ENCODE results near the gene SLC4A11. TPM values are rescaled to one million over a fixed set of nuclear protein-coding genes. Genes with fewer than 3 reads are reported as not detected.

The SLC4A11 gene
- 0.66 and 0.76 TPM in 2 replicates for total RNA-seq (2012; rRNA removed)

GRCh38 chr20:3239026-3239866 is at the start of gene SLC4A11:
Gene SLC4A11 (minus strand): TSS chr20:3239190. CDS start chr20:3239137, 53 bp downstream.
- peaks cover 32% of the 10 kb centered on the region for H3K27me3 ChIP-seq (ENCODE audit: control insufficient read depth, insufficient read depth, low read length)
- H3K9ac ChIP-seq (ENCODE audit: low read depth, low read length), result peak within 1 kb of the TSS; percentile 66
- peaks cover 20% of the 10 kb centered on the region for H3K4me1 ChIP-seq (ENCODE audit: control insufficient read depth, insufficient read depth, low read length)
- peak within 1 kb of the TSS; percentile 84 for H3K4me3 ChIP-seq (ENCODE audit: low read length)
- H3K9me3 ChIP-seq (replicated peaks; ENCODE audit: low read length), result no peaks in the 10 kb centered on the region
- peak within 1 kb of the TSS; percentile 97 for H3K4me2 ChIP-seq (ENCODE audit: low read length)
- H3K36me3 ChIP-seq (ENCODE audit: insufficient read depth, low read length), result no peaks in the 10 kb centered on the region

- Histone ChIP-seq H3K9me3 (replicated peaks; ENCODE audit: low read length) (no peaks in the 10 kb centered on the region), H3K4me1 (ENCODE audit: control insufficient read depth, insufficient read depth, low read length) (no peaks in the 10 kb centered on the region), H3K36me3 (ENCODE audit: insufficient read depth, low read length) (peaks cover 62% of the 10 kb centered on the region), H3K27me3 (ENCODE audit: control insufficient read depth, insufficient read depth, low read length) (no peaks in the 10 kb centered on the region), H3K4me3 (ENCODE audit: low read length) (no peak overlapping the region), H3K9ac (ENCODE audit: low read depth, low read length) (no peak overlapping the region), H3K4me2 (ENCODE audit: low read length) (no peak overlapping the region)
These were observed 44.3 kb upstream of the SLC4A11 start for GRCh38 chr20:3283222-3283820.

GRCh38 chr20:3282271-3283221 is 43.6 kb upstream of the SLC4A11 start:
- Histone ChIP-seq H3K4me1 (ENCODE audit: control insufficient read depth, insufficient read depth, low read length) (no peaks in the 10 kb centered on the region), H3K27me3 (ENCODE audit: control insufficient read depth, insufficient read depth, low read length) (no peaks in the 10 kb centered on the region), H3K36me3 (ENCODE audit: insufficient read depth, low read length) (peaks cover 65% of the 10 kb centered on the region), H3K9me3 (replicated peaks; ENCODE audit: low read length) (no peaks in the 10 kb centered on the region), H3K9ac (ENCODE audit: low read depth, low read length) (no peak overlapping the region), H3K4me3 (ENCODE audit: low read length) (no peak overlapping the region), H3K4me2 (ENCODE audit: low read length) (no peak overlapping the region)

GRCh38 chr20:3281437-3281836 is 42.4 kb upstream of the SLC4A11 start:
- no peak overlapping the region for H3K4me3 ChIP-seq (ENCODE audit: low read length)
- H3K9me3 ChIP-seq (replicated peaks; ENCODE audit: low read length), result no peaks in the 10 kb centered on the region
- H3K4me2 ChIP-seq (ENCODE audit: low read length), result no peak overlapping the region
- H3K9ac ChIP-seq (ENCODE audit: low read depth, low read length), result no peak overlapping the region
- H3K27me3 ChIP-seq (ENCODE audit: control insufficient read depth, insufficient read depth, low read length), result no peaks in the 10 kb centered on the region
- peaks cover 60% of the 10 kb centered on the region for H3K36me3 ChIP-seq (ENCODE audit: insufficient read depth, low read length)
- H3K4me1 ChIP-seq (ENCODE audit: control insufficient read depth, insufficient read depth, low read length), result no peaks in the 10 kb centered on the region

GRCh38 chr20:3279761-3280160 is 40.8 kb upstream of the SLC4A11 start:
- H3K36me3 ChIP-seq (ENCODE audit: insufficient read depth, low read length), result peaks cover 68% of the 10 kb centered on the region
- H3K27me3 ChIP-seq (ENCODE audit: control insufficient read depth, insufficient read depth, low read length), result no peaks in the 10 kb centered on the region
- no peaks in the 10 kb centered on the region for H3K4me1 ChIP-seq (ENCODE audit: control insufficient read depth, insufficient read depth, low read length)
- H3K9me3 ChIP-seq (replicated peaks; ENCODE audit: low read length), result no peaks in the 10 kb centered on the region
- H3K4me2 ChIP-seq (ENCODE audit: low read length), result no peak overlapping the region
- H3K9ac ChIP-seq (ENCODE audit: low read depth, low read length), result no peak overlapping the region
- no peak overlapping the region for H3K4me3 ChIP-seq (ENCODE audit: low read length)

GRCh38 chr20:3277686-3278465 is 38.9 kb upstream of the SLC4A11 start:
- H3K27me3 ChIP-seq (ENCODE audit: control insufficient read depth, insufficient read depth, low read length), result no peaks in the 10 kb centered on the region
- H3K9me3 ChIP-seq (replicated peaks; ENCODE audit: low read length), result no peaks in the 10 kb centered on the region
- peaks cover 64% of the 10 kb centered on the region for H3K36me3 ChIP-seq (ENCODE audit: insufficient read depth, low read length)
- no peak overlapping the region for H3K9ac ChIP-seq (ENCODE audit: low read depth, low read length)
- H3K4me1 ChIP-seq (ENCODE audit: control insufficient read depth, insufficient read depth, low read length), result no peaks in the 10 kb centered on the region
- H3K4me2 ChIP-seq (ENCODE audit: low read length), result no peak overlapping the region
- no peak overlapping the region for H3K4me3 ChIP-seq (ENCODE audit: low read length)

GRCh38 chr20:3276680-3277015 is 37.7 kb upstream of the SLC4A11 start:
- Histone ChIP-seq H3K4me2 (ENCODE audit: low read length) (no peak overlapping the region), H3K4me1 (ENCODE audit: control insufficient read depth, insufficient read depth, low read length) (no peaks in the 10 kb centered on the region), H3K9me3 (replicated peaks; ENCODE audit: low read length) (no peaks in the 10 kb centered on the region), H3K27me3 (ENCODE audit: control insufficient read depth, insufficient read depth, low read length) (no peaks in the 10 kb centered on the region), H3K4me3 (ENCODE audit: low read length) (no peak overlapping the region), H3K9ac (ENCODE audit: low read depth, low read length) (no peak overlapping the region), H3K36me3 (ENCODE audit: insufficient read depth, low read length) (peaks cover 55% of the 10 kb centered on the region)

- H3K4me1 ChIP-seq (ENCODE audit: control insufficient read depth, insufficient read depth, low read length), result no peaks in the 10 kb centered on the region
- no peaks in the 10 kb centered on the region for H3K9me3 ChIP-seq (replicated peaks; ENCODE audit: low read length)
- no peak overlapping the region for H3K4me2 ChIP-seq (ENCODE audit: low read length)
- H3K4me3 ChIP-seq (ENCODE audit: low read length), result no peak overlapping the region
- H3K9ac ChIP-seq (ENCODE audit: low read depth, low read length), result no peak overlapping the region
- no peaks in the 10 kb centered on the region for H3K27me3 ChIP-seq (ENCODE audit: control insufficient read depth, insufficient read depth, low read length)
- H3K36me3 ChIP-seq (ENCODE audit: insufficient read depth, low read length), result peaks cover 49% of the 10 kb centered on the region
These were observed 37.1 kb upstream of the SLC4A11 start for GRCh38 chr20:3275966-3276679.

- H3K4me3 ChIP-seq (ENCODE audit: low read length), result no peak overlapping the region
- H3K27me3 ChIP-seq (ENCODE audit: control insufficient read depth, insufficient read depth, low read length), result no peaks in the 10 kb centered on the region
- peaks cover 51% of the 10 kb centered on the region for H3K36me3 ChIP-seq (ENCODE audit: insufficient read depth, low read length)
- H3K9ac ChIP-seq (ENCODE audit: low read depth, low read length), result no peak overlapping the region
- H3K4me2 ChIP-seq (ENCODE audit: low read length), result no peak overlapping the region
- no peaks in the 10 kb centered on the region for H3K4me1 ChIP-seq (ENCODE audit: control insufficient read depth, insufficient read depth, low read length)
- no peaks in the 10 kb centered on the region for H3K9me3 ChIP-seq (replicated peaks; ENCODE audit: low read length)
These were observed 36.3 kb upstream of the SLC4A11 start for GRCh38 chr20:3275064-3275935.

GRCh38 chr20:3273371-3273770 is 34.4 kb upstream of the SLC4A11 start:
- Histone ChIP-seq H3K4me1 (ENCODE audit: control insufficient read depth, insufficient read depth, low read length) (no peaks in the 10 kb centered on the region), H3K4me3 (ENCODE audit: low read length) (no peak overlapping the region), H3K4me2 (ENCODE audit: low read length) (no peak overlapping the region), H3K9me3 (replicated peaks; ENCODE audit: low read length) (no peaks in the 10 kb centered on the region), H3K36me3 (ENCODE audit: insufficient read depth, low read length) (peaks cover 40% of the 10 kb centered on the region), H3K27me3 (ENCODE audit: control insufficient read depth, insufficient read depth, low read length) (no peaks in the 10 kb centered on the region), H3K9ac (ENCODE audit: low read depth, low read length) (no peak overlapping the region)
